Activated CD4-positive, CD25-positive, alpha-beta regulatory T cell treated with anti-CD3 and anti-CD28 coated beads, Interleukin-2, amount 50 U/mL, for 72 hours (primary cell): ENCODE measurements around the gene KATNBL1.

Experiments
- DNase-seq: peaks from one replicate; pipeline ENCODE4 v3.0.0; 2021

KATNBL1 gene

DNA sequence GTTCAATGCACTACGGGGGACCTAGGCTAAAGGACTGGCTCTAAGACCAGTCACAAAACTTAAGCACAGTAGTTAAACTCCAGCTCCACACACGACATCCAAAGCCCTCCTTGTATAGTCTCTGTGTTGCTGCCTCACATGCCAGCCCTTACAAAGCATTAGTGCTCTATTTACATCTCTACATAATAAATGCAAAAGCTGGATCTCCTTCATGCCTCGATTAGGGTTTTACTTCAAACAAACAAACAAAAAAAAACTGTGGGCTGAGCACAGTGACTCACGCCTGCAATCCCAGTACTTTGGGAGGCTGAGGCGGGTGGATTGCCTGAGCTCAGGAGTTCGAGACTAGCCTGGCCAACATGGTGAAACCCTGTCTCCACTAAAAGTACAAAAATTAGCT, 98.4 kb downstream of the KATNBL1 start:
- no peak for DNase-seq

GRCh38 chr15:34109797-34110663, 99.9 kb downstream of the KATNBL1 start:
- DNase-seq = no peak

DNA sequence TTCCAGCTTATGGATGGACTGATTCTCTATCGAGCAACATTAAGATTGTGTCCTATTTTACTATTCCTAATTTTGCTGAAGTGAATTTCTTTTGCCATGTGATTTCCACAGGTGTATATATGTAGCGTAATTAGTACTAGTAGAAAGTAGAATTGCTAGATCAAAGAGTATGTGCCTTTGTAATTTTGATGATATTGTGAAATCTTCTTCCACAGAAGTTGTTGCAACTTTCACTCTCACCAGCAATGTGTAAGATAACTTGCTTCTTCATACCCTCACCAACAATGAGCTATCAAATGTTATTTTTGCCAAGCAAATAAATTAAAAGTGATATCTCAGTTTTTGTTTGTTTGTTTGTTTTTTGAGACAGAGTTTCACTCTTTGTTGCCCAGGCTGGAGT, 102.6 kb downstream of the KATNBL1 start:
- DNase-seq = no peak

DNA sequence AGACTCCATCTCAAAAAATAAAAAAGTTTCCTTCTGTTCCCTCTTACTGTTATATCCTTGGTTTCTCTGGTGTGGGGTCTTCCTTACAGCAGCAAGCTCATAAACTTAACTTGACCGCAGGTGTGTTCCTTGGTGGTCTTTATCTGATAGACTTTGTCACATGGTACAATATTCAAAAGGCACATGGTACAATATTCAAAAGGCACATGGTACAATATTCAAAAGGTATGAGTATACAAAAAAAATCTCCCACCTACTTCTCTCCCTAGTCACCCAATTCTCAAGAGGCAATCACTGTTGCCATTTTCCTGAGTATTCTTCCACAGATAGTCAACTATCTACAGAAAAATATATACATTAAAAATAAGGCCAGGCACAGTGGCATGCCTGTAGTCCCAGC, 103.5 kb downstream of the KATNBL1 start:
- DNase-seq = no peak

DNA sequence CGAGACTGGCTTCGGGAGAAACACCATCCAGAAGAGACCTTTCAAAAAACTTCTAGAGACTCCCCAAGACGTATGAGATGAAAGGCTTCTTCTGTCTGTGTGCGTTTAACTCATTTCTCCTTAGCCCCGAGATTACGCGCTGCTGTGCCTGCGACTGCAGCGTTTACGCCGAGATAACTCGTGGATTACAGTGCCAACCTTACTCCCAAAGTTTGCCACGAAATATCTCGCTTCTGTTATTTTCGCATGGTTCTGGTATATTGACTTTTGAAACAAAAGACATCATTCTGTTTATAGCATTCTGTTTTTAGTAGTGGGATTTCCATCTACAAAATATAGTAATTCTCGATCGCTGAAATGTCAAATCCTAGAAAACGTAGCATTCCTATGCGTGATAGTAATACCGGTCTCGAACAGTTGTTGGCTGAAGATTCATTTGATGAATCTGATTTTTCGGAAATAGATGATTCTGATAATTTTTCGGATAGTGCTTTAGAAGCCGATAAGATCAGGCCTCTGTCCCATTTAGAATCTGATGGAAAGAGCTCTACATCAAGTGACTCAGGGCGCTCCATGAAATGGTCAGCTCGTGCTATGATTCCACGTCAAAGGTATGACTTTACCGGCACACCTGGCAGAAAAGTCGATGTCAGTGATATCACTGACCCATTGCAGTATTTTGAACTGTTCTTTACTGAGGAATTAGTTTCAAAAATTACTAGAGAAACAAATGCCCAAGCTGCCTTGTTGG, 107.5 kb downstream of the KATNBL1 start:
- no peak for DNase-seq

- peak; percentile 98 for DNase-seq
Observed at GRCh38 chr15:34101366-34102174, 108.3 kb downstream of the KATNBL1 start, which contains the start of the genes EMC7 and PGBD4. TSS of gene EMC7 (minus strand) at chr15:34101862. CDS start at chr15:34101839, 23 bp downstream. TSS of gene PGBD4 (plus strand) at chr15:34102083. CDS start at chr15:34102532, 449 bp downstream.

- DNase-seq = no peak
Observed at GRCh38 chr15:34099914-34100313, 110.0 kb downstream of the KATNBL1 start.
